Sciatic nerve (tissue), 2 donors: Measurements from ENCODE around the gene DNAH10. TPM values are rescaled to one million over a fixed set of nuclear protein-coding genes. Genes with fewer than 3 reads are reported as not detected.

ENCODE experiments used
- ATAC-seq: fragments of 200-7000 bp; cut with Tn5 transposase; one replicate; pipeline ENCODE4 v1.9.1; 2020; ENCODE audit warnings: mild to moderate bottlenecking, moderate library complexity
- DNase-seq: peaks from one replicate; pipeline ENCODE4 v3.0.0-alpha.2; 2020; ENCODE audit warnings: low spot score
- intact Hi-C: fragments of 100-400 bp; cut with DNase I; formaldehyde crosslinking; loops from one replicate; pipeline ENCODE4 v1.14.2; 2022
- total RNA-seq: library from RNA; stranded (reverse); fragmentation: NEBNext Ultra II Directional; extraction: Animal tissue kit (Norgen Biotek cat#: 25700); gene quantifications from one replicate; pipeline ENCODE4 v1.2.1, GENCODE V29; 2021
- donor health status: DM: no; HTN: no; CAD: no.
- donor health status: DM: no; HTN: no; CAD: no.

DNAH10 gene
- total RNA-seq, 1 donor from 2014 or later = 0.76 TPM

DNA sequence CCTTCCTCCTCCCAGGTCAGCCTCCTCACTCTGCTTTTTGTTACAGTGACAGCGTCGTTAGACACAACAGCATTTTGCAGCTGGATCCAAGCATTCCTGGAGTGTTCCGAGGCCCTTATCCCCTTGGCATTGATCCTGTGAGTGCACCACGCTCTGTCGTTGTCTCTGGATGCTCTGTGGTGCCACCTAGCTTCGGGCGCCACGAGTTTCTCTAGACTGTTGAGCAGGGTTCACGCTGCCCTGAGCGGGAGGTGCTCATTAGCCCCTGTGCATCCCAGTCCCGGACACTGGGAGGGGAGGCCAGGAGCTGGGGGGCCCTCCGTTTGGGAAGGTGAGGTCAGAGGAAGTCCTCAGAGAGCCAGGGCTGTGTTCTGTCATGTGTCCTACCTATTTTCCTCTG is 17.3 kb upstream of the DNAH10 start:
- intact Hi-C loops = no loop called here
- no peak for ATAC-seq
- DNase-seq = no peak

DNA sequence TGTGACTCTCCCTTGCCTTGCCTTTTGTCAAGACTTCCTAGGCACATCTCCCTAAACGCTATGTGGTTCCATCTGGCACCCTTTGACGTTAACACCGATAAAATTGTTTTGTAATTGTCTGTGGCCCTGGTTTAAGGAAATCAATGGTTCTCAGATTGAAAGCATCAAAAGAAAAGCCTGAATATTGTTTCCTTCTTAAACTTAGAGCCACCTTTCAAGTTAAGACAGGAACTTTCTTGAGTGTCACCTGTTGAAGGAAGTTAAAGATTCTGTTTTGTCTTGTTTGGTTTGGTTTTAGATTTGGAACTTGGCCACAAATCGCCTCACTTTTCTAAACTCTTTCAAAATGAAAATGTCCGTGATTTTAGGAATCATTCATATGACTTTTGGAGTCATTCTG is 14.8 kb upstream of the DNAH10 start:
- intact Hi-C loops = no loop called here
- ATAC-seq (no peak), DNase-seq (no peak)

DNA sequence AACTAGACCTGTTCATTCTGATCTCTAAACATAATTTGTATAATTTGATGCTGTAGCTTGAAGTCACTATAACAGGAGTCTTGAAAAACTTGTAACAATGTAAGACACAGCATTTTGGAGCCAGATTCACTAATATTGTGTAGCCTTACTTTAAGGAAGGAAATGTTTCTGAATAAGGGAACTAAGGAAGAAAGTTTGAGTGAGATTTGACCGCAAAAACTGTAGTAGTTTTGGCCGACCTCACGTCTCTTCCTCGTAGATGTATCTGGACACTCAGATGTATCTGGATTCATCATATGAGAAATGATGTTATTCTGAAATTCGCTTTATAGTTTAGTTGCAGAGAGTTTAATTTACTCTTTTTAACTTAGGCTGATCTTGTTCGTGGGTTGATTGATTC is 13.9 kb upstream of the DNAH10 start:
- intact Hi-C loops = no loop called here

DNA sequence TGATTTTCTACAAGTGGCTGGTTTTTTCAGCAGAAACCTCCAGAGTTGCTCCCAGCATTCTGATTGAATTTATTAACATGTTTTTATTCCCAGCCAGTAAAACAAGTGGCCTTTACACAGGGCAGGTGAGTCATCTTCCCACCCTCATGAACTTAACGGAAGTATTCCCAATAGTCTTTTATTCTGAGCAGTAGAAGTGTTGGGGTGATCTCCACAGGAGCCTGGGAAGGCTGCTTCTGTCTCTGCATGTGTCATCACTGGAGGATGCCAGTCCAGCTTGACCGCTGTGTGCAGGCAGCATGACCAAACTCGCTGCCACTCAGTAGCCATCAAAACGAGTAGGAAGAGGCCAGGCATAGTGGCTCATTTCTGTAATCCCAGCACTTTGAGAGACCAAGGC is 13.4 kb upstream of the DNAH10 start:
- intact Hi-C loops = no loop called here
- DNase-seq (no peak), ATAC-seq (no peak)

More for the DNA sequence above, 13.9 kb upstream of the DNAH10 start:
- ATAC-seq = no peak
- DNase-seq = no peak

DNA sequence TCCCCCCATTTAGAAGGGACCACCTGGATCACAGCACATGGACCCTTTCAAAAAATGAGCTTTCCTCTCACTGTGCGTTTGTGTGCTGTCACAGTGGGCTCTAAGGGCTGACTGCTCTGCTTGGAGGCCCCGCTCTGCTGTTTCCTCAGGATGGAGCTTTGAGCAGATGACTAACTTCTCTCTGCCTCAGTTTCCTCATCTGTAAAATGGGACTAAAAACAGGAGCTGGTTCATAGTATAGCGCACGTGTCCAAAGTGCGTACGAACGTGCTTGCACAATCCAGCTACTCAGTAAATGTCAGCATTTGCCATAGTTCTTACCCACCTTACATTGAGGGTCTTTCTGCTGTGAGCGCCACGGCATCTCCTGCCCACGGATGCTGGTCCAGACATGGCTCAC is 12.7 kb upstream of the DNAH10 start:
- intact Hi-C loops = no loop called here
- ATAC-seq = no peak
- DNase-seq = no peak

DNA sequence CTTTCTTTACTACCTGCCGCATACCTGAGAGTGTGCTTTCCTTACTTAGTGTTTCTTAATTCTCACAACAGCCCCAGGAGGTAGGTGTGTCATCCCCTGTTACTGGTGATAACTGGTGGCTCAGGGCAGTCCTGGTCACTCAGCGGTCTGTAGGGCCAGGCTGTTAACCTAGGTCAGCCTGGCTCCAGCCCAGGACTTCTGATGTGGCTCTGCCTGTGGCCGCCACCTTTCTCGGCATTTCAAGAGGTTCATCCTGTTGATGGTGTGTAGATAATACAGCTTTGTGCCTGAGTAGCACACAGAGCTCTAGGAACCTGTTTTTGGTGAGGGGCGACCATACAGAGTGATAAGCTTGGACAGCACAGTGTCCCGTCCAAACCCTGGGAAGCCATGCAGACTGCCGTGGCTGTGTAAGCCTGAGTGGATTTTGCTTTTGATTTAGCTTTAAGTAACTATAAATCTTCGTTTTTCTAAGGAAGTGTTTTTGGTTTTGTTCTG is 11.9 kb upstream of the DNAH10 start:
- no peak for DNase-seq
- no peak for ATAC-seq
- intact Hi-C loops = no loop called here

DNA sequence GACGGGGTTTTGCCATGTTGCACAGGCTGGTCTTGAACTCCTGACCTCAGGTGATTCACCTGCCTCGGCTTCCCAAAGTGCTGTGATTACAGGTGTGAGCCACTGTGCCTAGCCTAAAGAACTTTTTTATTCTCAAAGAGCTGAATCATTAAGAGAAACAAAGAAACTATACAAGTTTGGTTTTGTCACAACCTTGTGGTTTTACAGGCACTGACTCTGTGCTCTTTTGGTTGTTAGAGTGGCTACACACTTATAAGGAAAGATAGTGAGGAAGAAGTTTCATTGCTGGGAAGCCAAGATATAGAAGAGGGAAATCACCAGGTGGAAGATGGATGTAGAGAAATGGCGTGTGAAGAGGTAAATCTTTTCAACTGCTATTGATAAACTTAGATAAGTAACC is 10.1 kb upstream of the DNAH10 start:
- intact Hi-C loops = no loop called here
- DNase-seq = no peak
- ATAC-seq = no peak

DNA sequence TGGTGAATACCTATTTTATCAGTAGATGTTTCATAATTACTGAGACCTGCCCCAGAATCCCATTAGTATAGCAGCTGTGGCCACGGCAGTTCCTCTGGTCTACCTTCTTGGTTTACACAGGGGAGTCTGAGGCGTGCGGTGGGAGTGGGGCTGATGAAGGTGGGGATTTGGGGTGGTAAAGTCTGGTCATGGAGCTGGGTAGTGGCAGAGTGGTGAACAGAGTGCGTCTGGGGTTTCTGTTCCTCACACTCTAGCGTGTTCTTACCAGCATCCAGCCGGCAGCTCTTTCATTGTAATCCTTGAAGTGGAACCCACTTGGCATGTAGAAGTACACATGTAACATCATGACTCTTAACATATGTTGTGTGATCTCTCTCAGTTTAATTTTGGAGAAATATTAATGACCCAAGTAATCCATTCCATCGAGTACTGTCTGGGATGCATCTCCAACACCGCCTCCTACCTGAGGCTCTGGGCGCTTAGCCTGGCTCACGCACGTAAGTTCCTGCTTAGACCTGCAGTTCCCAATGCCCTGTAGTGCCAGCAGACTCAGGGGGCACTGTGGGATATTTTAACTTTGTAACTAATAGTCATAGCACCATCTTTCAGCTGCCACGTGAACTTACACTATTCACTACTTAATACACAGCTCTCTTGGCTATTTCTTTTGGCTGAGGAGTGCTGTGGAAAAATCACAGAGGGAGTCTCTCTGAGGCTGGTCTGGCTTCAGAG is 7.9 kb upstream of the DNAH10 start:
- intact Hi-C loops = no loop called here
- ATAC-seq (no peak), DNase-seq (no peak)

DNA sequence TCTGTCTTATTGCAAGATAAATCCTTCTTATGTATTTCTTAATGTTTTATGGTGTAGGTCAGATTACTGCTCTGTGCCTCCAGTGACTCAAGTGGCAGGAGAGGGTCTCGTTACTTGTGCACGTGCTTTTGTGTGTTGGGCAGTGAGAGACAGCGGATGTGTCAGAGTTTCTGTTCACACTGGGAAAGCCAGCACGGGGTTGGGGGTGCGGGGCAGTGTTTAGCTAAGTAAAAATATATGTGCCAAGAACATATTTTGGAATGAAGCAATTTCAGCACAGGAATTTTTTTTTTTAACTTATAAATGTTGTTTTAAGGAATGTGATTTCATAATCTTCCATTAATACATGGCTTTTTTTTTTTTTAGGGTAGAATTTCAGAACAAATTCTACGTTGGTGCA is 4.5 kb upstream of the DNAH10 start:
- intact Hi-C loops = no loop called here
- no peak for DNase-seq
- peak; percentile 88 for ATAC-seq

DNA sequence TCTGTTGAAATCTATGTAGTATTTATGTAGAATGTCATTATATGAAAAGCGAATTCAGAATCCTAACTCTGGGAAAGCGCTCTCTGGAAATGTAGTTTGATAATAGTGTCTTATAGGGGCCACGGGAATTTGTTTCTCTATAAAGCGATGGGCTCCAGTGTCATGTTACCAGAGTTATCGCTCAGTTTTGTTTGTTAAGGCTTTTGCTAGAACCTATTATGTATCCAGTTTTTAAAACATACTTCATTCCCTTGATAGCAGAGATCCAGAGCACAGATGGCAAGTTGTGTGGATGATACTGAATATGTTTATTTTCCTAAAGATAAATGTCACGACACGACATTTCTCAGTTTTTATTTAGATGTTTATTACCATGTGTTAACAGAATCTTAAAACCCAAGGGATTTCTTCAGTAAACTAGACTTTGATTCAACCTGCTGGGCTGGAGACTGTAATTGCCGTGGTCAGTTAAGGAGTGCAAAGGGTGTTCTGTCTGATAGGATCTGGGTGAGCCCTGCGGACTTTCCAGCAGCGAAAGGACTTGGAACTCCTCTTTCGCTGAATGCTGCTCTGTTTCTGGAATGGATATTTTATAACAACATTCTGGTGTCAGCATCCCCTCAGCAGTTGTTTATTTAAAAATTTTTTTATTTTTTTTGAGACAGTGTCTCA is 1.7 kb upstream of the DNAH10 start:
- DNase-seq (no peak), ATAC-seq (no peak)
- intact Hi-C loops = no loop called here

DNA sequence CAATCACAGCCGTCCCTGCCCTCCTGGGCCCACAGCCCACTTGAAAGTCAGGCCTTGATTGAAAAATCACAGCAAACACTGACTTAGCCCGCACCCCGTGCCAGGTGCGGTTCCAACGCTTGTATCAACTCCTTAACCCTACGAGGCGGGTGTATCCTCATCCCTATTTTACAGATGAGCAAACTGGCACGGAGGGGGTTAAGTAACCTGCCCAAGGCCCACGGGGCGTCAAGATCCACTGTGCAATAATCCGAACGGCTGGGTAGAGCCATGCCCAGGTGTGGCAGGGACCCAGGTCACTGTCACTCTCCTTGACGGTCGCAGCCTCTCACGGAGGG is 583 bp downstream of the DNAH10 start:
- ATAC-seq = no peak
- intact Hi-C loops = no loop called here

DNA sequence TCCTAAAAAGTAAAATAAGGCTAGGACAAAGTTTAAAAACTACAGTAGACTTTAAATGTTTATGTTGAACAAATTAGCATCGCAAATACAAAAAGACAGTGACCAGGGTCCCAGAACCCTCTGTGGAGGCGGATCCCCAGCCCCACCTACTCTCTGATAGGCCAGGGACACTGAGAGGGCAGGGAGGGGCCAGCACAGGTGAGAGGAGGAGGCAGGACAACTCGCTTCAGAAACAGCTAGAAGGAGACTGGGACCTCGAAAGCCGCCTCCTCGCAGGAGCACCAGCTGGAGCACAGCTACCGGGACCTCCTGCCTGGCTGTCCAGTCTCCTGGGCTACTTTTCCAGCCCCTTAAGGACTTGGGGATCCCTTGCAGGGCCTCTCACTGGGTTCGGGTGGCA is 992 bp downstream of the DNAH10 start:
- ATAC-seq (no peak), DNase-seq (no peak)
- intact Hi-C loops = no loop called here

More for the DNA sequence above, 583 bp downstream of the DNAH10 start:
- no peak for DNase-seq

DNA sequence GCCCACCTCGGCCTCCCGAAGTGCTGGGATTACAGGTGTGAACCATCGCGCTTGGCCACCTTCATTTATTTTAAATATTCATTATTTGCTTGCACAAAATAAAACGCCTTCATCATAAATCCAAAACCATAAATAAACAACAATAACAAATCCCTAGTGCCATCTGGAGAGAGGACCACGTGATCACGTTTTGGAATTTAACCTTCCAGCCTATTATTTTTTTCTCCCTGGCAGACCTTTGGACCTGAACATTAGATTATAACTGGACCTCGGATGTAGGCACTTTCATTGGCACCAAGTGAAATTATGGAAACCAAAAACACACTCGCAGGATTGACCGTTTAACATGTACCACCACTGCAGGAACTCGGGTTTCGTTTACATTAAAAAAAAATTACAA is 2.0 kb downstream of the DNAH10 start:
- ATAC-seq (no peak), DNase-seq (no peak)
- intact Hi-C loops = no loop called here

DNA sequence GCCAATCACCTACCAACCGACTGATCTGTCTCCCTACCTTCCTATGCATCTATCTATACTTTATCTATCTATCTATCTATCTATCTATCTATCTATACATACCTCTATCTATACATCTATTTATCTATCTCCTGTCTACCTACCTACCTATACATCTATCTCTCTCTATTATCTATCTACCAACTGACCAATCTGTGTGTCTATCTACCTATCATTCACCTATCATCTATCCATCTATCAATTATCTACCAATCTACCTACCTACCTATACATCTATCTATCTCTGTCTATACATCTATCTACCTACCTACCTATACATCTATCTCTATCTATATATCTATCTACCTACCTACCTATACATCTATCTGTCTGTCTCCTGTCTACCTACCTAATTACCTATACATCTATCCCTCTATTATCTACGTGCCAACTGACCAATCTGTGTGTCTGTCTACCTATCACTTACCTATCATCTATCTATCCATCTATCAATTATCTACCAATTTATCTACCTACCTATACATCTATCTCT is 3.5 kb downstream of the DNAH10 start:
- DNase-seq = no peak
- intact Hi-C loops = no loop called here
- no peak for ATAC-seq

DNA sequence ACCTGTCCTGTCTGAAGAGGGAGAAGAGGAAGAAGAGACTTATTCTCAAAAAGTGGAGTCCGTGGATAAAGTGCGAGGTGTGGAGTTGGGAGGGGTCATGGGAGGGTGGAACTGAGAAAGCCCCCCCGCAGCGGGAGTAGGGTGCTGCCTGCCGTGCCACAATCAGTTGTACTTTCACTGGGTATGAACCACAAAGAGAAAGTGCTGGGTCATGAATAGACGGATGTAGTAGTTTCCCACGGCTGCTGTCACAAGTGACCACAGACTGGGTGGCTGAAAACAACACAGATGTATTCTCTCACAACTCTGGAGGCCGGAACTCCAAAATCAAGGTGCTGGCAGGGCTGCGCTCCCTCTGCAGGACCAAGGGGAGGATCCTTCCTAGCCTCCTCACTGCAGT is 5.5 kb downstream of the DNAH10 start:
- no peak for ATAC-seq
- intact Hi-C loops = no loop called here
- no peak for DNase-seq

DNA sequence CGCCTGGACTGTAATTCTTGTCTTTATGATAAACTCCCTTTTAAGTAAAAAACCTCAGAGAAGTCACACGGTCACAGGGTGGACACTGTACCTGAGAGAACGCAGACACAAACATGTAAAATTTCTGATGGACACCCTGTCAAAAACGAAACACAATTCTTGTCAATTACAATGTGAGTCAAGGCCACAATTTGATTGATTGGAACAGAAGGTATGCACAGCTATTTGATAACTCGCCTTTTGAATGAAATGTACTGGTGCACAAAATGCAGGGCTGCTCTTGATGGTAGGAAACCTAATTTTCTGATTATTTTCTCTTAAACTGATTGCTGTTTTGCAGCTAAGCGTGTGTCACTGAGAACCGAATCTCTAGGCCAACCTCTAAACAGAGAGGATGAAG is 9.2 kb downstream of the DNAH10 start:
- intact Hi-C loops = no loop called here
- ATAC-seq (no peak), DNase-seq (no peak)

DNA sequence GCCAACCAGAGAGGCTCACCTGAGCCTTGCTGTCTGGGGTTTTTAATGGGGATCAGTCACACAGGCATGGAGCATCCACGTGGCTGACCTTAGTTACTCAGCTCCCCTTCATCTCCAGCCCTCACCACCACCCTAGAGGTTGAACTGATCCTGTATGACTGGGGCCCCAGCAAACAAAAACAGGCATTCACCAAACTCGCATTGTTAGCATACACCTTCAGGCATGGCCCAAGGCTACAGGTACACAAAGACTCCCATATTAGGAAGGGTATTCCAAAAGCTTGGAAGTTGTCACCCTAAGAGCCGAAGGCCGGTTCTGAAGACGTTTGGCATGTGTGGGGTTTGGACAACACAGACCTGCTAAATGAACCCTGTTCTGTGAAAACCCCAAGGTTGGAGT is 10.0 kb downstream of the DNAH10 start:
- DNase-seq = no peak
- ATAC-seq = no peak
- intact Hi-C loops = no loop called here

DNA sequence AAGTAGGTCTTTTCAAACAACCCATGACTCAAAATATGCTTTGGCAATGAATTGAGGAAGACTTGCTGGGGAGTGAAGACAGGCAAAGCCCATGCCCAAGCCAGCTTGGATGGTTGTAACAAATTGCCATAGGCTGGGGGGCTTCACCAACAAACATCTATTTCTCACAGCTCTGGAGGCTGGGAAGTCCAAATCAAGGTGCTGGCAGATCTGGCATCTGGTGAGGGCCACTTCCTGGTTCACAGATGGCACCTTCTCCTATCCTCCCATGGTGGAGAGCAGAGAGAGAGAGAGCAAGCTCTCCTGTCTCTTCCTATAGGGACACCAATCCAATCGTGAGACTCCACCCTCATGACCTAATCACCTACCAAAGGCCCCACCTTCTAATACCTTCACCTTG is 11.3 kb downstream of the DNAH10 start:
- intact Hi-C loops = no loop called here
- ATAC-seq = no peak
- no peak for DNase-seq

DNA sequence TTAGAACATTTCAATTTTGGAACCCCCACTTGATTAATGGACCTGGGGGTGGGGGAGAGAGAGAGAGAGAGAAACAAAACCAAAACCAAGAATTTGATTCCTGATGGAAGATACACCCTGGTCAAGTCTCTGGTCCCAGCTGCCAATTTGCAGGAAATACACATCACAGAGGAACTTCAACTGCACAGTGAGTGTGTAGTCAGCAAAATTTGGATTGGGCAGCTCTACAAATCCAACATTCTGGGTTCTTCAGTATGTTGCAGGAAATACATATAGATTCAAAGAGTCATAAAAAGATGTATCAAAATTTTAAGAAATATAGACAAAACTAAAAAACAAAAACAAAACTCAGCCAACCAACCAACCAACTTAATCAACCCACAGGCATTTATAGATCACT is 17.4 kb downstream of the DNAH10 start:
- DNase-seq (no peak), ATAC-seq (no peak)
- intact Hi-C loops = no loop called here

DNA sequence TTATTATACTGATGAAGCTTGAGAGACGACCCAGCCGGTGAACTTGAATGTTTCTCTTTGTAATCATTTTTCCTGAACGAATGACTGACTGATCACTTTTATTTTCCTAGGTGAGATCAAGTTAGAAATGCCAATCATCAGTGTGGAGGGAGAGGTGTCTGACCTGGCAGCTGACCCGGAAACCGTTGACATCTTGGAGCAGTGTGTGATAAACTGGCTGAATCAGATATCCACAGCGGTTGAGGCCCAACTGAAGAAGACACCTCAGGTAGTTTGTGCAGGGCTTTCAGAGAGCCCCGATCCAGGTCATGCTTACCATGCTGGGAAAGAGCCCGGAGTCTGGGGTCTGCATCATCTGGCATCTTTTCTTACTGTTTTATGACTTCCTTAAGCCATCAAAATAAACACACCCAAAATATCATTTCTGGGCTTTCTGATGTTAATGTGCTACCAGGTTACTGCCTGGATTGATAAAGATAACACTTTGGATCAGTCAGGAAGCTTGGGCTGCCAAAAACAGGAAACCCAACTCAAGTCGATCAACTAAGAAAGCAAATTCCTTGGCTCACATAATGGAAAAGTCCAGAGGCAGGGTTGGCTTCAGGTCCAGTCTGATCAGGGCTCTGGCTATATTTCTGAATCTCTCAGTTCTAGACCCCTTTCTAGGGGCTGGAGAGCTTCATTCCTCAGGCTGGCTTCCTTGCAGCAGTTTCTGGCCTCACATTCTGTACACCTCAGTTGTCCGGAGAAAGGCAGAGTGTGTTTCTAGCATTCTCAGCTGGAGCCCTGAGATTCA is 21.1 kb downstream of the DNAH10 start:
- intact Hi-C loops = no loop called here
- DNase-seq = no peak
- ATAC-seq = no peak
